AG08395 (cell line): ENCODE data around the gene ANO10.

ENCODE experiments used
- DNase-seq: peaks from one replicate; pipeline ENCODE4 v3.0.0; 2012; ENCODE audit warnings: mixed read lengths, low spot score

The ANO10 gene

DNA sequence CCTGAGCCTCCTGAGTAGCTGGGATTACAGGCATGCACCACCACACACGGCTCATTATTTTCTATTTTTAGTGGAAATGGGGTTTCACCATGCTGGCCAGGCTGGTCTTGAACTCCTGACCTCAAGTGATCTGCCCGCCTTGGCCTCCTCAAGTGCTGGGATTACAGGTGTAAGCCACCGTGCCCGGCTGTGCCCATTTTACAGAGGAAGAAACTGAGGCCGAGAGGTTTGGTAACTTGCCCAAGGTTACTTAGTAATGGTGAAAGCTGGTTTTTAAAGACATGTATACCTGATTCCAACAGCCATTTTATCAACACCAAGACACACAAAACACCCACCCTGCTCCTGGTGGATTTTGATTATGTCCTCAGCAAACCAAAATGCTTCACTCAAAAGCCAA is 206.7 kb downstream of the ANO10 start:
- DNase-seq: no peak

DNA sequence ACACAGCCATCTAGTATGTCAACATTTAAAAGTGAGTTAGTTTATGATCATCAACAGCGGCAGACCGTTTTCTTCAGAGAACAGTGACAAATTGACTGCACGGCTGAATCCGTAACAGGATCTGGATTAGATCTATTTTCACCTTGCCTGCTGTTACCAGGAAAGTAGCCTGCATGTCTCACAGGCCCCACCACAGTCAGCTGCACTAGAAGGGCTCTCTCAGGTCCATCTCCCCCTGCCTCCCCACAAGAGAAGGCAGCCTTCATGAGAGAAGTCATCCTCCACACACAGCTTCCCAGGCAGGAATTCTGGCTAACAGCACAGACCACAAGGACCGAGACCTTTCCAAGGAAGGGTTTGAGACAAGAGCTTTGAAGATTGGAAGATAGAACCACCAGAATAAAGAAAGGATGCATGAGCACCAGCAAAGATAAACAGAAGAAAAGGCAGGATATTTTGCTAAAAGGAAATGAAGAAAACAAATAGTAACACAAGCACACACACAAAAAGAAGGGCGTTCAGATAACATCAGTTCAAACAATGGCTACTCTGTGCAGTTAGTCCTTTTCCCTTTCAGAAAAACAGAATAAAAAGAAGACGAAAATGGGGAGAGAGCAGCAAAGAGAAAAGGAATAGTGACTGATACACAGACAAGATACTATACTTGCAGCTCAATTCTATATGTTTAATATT is 208.0 kb downstream of the ANO10 start:
- DNase-seq: no peak

DNA sequence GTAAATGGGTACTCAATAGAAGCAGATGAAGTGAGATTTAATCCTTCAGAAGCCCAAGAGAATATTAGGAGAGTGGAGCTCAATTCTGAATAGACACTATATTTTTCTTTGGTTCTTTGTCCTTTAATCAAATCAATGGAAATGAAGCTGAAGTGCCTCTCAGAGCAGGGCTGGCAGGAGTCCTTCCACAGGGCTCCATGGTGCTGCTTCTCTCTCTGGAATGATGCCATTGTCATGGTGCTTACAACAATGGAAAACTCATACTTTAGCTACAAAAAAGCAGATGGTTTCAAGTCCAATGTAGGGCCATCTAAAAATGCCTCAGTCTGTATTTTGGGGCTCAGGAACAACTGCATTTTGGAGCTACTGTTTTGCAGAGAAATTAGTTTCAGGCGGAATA is 210.4 kb downstream of the ANO10 start:
- no peak for DNase-seq

DNA sequence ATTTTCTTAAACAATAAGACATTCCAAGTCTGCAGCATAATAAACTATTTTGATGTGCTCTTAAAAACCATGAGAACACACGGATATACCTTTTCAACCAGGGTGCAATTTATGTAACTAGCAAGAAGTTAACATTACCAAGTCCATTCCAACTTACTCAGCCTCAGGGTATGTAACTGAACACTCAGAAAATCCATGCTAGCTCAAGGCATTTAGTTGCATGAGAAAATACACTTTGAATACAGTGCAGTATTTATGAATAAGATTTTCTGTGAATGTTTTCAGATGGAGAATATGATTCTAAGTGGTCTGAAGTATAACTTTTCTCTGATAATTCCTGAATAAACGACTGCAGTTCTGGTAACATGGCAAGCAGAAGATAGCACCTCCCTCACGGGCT is 211.2 kb downstream of the ANO10 start:
- no peak for DNase-seq

DNA sequence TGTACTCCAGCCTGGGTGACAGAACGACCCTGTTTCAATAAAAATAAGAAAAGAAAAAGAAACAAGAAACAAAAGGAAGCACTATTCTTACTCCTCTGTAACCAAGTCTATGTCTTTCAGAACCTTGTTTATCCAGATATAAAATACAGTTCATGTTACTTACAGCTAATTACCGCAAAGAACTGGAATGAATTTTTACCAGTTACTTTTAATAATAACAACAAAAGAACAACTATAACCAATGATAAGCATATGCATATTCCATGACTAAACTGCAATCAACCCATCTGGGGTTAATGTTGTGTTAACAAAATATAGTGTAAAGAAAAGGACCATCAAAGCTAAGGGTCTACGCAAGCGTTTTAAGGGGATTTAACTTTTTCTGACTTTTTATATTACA is 212.3 kb downstream of the ANO10 start:
- no peak for DNase-seq

DNA sequence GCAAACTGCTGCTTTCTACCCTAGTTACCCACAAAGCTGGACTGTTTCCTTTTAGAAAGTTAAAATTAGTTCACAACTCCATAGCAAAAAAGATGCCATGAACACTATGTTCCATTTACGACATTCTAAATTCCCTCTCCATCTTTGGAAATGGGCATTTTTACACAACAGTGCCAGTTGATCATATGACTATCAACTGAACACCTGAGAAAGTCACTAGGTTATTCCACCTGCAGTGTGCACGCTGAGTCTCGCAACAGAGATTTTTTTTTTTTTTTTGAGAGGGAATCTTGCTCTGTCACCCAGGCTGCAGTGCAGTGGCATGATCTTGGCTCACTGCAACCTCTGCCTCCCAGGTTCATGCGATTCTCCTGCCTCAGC is 215.2 kb downstream of the ANO10 start:
- no peak for DNase-seq

DNA sequence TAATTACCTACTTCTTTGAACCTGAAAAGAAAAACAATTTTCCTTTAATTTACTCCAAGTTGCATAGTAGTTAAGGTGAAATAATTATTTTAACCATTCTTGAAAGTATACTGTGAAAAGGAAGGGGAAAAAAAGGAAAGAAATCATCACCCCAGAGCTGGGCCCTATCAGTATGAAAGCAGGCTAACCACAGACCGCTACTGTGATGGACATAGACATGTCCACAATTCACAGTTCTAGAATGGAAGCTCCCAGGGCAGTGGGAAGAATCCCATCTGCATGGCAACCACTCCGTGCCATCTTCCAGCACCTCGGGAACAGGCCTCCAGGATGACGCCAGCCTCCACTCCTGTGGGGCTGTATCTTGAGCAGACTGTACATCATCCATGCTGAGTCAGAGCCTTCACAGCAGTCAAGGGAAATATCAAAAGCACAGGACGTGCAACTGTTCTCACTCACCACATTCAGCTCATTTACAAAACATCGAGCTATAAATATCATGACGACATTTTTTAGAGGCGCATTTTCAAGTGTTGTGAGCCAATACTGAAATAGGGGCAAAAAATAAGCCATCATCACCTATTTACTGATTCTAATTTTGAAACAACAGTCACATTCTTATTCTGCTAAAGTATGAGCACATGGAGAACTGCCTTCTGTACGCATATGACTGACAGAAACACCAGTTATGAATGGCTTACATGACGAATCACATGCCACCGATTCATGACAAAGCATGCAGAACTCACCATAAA is 215.7 kb downstream of the ANO10 start:
- DNase-seq: no peak

DNA sequence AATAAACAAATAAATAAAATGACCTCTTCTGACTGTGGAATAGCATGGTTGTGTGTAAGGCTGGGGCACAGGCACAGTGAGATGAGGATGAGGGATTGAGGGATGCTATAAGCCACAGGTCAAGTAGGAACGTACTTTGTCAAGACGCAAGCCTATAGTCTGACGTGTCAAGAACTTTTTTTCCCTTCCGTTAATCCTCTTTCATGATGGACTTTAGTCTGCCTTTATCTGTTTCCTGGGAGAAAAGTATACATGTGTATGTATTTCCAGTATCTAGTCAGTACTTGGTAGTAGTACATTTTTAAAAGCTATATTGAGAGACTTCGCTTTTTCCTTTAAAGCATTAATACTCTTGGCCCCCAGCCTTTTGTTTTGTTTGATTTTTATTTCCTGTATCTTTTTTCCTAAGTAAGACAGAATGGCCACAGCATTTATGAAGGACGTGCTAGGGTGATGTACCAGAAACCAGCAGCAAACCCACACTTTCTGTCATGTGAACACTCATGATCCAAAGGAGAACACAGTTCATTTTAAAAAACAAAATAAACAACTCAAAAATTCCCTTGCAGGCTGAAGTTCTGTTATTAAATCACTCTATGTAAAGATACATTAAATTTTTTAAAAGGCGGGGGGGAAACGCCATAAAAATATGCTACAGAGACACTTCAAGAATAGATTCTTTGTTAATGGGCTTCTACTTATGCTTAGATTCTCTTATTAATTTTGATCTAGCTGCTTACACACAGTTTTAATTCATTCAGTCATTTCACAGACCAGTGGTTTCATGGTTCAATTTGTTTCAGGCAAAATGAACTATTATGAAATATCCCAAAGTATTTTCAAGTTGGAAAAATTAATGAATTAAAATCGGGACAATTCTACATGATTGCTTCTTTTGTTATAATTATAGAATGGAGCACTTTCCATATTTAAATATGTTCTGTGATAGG is 220.8 kb downstream of the ANO10 start:
- no peak for DNase-seq

DNA sequence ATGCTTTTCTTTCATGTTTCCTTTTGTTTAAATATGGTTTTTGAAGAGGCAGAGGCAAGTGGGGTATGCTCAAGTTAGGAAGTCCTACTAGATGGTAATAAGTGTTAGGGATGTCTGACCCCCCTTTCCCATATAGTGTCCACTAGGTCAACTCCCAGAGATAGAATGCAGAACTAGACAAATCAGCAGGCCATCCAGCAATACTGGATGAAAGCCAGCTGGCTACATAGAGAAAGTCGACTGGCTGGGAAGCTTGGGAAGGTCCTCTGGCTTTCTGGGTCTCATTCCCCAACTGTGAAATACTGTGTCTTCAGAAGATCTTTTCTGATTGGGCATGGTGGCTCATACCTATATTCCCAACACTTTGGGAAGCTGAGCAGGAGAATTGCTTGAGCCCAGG is 221.6 kb downstream of the ANO10 start:
- DNase-seq: no peak

DNA sequence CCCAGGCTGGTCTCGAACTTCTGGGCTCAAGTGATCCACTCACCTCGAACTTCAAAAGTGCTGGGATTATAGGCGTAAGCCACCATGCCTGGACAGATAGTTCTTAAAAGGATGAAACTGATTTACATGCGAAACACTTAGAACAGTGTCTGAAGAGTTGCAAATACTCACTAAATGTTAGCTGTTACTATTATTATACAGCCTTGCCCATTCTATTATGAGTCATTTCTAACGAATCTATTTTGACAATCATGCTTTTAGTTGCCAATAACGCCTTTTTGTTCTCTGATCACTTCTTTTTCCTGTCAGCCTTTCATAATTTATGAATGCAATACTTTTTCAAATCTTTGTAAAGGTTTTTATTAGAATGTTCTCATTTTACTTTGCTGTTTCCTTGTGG is 222.8 kb downstream of the ANO10 start:
- DNase-seq: no peak

DNA sequence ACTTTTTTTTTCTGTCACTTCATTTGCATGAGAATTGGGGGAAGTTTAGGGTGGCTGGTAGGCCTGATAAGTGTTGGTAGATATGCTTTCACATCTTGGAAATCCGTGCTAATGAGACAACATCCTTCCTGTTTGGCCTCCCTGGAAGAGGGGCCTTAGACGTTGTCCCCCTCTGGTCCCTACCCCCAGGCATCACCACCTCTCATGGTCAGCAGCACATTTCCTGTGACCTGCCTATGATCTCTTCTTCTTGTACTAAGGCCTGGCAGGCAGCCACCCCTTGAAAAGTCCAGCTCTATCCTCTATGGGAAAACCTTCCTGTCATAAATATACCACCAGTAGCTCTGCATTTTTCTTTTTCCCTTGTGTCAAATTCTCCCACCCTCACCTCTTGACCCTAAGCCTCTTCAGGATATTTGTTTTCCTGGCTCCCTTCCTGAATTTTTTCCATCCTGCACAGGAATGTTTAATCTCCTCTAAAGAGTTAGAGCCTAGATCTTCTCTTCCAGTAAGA is 227.7 kb downstream of the ANO10 start:
- no peak for DNase-seq

DNA sequence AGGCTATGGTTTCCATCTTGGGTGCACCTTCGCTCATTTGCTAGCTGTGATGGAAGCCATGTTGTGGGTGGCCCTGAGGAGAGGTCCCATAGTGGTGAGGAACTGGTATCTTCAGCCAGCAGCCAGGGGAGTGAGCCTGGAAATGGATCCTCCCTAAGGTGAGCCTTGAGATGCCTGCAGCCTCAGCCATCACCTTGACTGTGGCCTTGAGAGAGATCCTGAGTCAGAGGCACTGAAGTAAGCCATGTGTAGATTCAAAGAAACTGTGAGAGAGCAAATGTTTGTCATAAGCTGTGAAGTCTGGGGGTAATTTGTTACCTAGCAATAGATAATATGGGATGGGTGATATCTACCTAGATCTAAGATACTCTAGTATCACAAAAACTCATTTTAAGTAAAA is 230.2 kb downstream of the ANO10 start:
- no peak for DNase-seq

DNA sequence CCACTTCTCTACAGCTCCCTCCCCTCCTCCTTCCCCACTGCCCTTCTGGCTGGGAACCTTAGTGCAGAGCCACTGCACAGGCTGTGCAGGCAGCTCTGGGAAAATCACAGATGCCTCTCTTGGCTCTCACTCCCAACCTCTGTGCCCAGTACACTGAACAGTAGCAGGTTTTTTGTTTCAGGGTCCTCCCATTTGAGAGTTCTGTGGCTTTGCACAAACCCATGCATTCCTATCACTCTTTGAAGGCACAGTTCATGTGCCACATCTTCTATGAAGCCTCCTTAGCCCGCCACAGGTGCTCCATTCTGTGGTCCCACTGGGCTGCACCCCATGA is 231.6 kb downstream of the ANO10 start:
- no peak for DNase-seq

DNA sequence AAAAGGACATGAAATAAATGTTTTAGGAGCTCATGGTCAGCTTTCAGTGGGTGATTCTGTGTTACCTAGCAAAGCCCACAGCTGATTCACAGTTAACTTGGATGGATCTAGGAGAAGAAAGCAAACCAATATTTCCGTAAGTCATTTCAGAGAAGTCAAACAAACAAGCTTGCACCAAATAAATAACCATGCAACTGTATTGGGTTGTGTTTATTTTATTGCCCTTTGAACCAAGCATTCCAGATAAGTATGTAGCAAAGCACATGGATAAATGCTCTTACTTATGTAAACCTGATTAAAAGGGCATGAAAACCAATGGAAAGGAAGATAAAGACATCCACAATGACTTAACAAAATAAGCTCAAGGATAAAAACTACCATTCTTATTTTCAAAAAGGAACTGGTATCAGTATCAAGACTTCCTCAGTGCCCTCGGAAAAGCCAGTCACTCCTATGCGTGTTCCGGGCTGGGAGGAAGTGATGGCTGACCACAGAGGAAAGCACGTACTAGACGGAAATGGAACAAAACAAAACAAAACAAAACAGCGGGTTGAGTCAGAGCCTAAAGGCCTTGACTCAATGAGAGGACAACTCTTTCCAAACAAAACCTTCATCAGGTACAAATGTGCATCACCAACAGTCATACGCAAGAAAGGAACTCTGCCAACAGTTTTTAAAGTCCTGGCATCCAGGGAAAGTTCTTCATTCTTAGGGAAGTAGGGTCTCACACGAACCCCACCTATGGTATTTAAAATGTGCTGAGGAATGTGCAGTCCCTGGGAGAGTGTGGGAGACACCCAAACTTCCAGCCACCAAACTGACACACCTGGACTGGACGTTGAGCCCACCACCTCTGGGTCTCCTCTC is 232.2 kb downstream of the ANO10 start:
- DNase-seq: no peak

DNA sequence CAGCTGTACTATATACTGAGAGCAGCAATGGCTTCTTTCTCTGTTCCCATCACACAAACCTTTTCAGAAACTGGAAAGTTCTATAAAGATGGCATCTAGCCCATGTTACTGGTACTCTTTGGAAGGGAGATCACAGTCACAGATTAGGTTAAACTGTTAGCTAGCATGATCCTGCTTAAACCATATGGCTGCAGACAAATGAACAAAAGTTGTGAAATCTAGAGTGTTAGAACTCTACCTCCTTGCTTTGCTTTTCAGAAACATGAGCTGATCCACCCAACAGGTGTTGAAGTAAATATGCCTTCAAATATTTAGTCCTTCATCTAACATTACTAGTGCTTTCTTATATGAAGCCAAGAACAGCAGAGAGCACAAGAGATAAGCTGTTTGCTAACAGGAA is 232.9 kb downstream of the ANO10 start:
- DNase-seq: no peak

DNA sequence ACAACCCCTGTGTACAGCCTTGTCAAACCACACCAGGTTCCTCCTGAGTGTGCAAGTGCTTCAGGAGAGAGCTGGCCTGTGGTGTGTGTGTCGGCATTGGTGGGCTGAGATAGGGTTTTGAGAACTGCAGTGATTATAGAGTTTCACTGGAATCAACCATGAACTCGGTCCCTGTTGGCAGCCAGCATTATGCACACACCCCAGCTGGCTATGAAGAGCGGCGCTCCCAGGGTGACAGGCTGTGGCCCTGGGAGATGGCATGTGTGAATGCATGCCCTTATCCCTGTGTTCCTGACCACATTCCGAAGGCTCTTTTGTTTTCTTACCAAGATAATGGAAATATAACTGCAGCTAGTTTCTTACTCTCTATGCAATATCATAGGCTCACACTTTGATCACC is 233.6 kb downstream of the ANO10 start:
- no peak for DNase-seq

DNA sequence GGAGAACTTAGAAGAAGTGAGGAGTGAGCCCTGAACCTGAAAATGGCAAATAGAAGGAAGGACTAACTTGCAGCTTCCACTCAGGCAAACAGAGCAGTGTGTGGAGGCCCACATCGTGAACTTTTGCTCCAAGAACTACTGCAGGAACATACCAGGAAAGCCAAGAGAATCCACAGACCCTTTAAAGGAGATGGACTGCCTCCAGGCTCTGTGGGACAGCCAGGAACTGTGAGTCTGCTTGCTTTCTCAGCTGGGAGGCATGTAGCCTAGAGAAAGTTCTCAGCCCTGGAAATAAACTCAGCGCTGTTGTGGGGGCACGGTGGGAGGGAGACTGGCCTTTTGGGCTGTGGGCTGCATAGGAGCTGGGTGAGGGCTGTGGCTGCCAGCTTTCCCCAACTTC is 242.5 kb downstream of the ANO10 start:
- DNase-seq: peak; percentile 41

DNA sequence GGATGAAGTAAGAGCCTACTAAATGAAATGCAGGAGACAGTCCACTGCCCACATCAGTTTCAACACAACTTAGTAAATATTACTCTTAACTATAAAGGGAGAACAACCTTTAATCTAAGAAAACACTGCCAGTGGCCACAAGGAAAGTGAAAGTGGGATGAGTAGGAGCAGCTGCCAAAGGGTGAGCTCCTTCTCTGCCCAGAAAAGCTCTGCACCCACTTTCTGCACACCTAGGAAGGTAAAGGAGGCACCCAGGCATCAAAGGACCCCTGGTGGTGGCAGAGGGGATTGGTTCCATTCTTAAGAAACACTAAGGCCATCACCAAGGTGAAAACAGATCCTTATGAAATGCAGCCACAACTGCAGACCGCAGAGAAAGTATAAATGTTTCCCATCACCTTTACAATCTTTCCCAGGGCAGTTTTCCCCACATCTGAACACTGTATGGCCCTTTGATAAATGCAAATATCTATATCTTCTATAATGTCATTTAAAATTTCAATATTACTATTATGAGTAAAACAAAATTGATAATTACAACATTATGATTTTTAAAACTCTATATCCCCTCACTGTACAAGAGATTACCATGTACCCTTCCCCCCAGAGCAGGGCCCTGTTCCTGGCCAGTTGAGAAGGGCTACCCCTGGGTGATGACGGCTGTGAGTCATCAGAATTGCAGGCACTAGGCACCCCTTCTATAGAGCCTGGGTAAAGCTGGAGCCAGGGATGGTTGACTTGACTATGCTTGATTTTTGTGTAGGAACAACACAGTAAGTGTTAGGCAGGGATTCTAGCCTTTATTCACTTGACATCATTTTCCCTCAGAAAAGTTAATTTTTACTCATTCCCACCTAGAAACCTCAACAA is 243.5 kb downstream of the ANO10 start:
- DNase-seq: peak; percentile 21

DNA sequence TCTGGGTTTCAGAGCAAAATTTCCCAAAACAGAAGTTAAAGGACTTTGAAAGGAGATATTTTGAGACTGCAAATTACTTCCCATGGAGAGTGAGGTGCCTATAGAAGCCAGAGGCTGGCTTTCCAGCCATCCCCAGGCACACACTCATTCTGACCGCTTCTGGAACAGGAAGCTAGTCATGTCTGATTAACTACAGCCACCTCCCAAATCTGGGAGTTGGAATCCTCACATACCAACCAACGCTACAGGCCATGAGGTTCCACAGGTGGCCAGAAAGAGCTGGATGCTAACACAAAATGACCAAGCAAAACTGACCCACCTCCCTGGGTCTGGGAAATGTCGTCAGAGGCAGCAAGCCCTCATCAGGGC is 248.3 kb downstream of the ANO10 start:
- DNase-seq: no peak

DNA sequence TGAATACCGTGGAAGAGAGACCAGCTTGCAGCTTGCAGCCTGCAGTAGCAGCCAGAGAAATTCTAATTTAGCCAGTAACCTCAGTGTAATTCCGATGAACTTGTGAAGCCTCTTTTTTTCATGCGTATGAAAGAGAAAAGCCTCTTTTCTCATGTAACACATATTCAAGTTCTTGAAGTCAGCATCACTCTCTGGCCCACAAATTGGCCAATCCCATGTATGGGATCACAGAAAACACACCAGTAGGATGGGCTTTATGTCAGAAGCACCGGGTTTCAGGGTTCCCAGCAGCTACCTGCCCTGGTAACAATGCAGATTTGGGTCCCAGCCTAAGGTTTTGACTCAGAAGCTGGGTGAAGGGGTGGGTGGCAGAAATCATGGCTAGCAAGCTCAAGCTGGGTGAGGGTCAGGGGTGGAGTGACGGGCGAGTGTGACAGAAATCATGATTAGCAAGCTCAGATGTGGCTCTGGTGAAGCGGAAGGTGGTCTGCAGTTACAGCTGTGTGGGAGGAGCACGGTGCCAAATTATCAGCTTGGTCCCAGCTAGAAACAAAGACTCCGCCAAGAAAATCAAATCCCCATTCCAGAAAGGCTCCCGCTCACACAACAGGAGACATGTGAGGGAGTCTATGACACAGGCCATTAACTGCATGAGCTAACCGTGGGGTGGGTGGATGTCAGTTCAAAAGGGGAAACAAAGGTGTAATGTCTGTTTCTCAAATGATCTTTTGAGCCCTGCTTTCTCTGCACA is 248.8 kb downstream of the ANO10 start:
- no peak for DNase-seq
